Calu3 (cell line): ENCODE results near the gene KCTD20. TPM values are rescaled to one million over a fixed set of nuclear protein-coding genes. Genes with fewer than 3 reads are reported as not detected.

Experiments
- BruUV-seq: library from RNA; stranded (reverse); fragments of 400-500 nt; replicated peaks from 2 replicates; lab custom pipeline; 2021; lab: Mats Ljungman, UMichigan
- CTCF ChIA-PET: fragments of 300-600 bp; sonication (Branson Sonifier 250); formaldehyde crosslinking; loops from one replicate; lab custom pipeline; 2022; ENCODE audit warnings: antibody characterized with exemption; lab: Charles Lee
- DNase-seq: peaks from one replicate; pipeline ENCODE4 v3.0.0; 2022
- H3K27ac Mint-ChIP-seq: one replicate; pipeline ENCODE4 v1.8.0; 2022; ENCODE audit warnings: mixed read lengths; ENCODE audit not compliant: unreplicated experiment
- H3K27me3 Mint-ChIP-seq: one replicate; pipeline ENCODE4 v1.8.0; 2022; ENCODE audit warnings: mixed read lengths; ENCODE audit not compliant: unreplicated experiment
- H3K36me3 Mint-ChIP-seq: one replicate; pipeline ENCODE4 v1.8.0; 2022; ENCODE audit warnings: mild to moderate bottlenecking, moderate library complexity, mixed read lengths; ENCODE audit not compliant: insufficient read depth, unreplicated experiment
- H3K4me1 Mint-ChIP-seq: one replicate; pipeline ENCODE4 v1.8.0; 2022; ENCODE audit warnings: mild to moderate bottlenecking, low read depth, mixed read lengths; ENCODE audit not compliant: unreplicated experiment
- H3K4me3 Mint-ChIP-seq: one replicate; pipeline ENCODE4 v1.8.0; 2022; ENCODE audit warnings: mild to moderate bottlenecking, low read depth, moderate library complexity, mixed read lengths; ENCODE audit not compliant: unreplicated experiment
- H3K9me3 Mint-ChIP-seq: one replicate; pipeline ENCODE4 v1.8.0; 2022; ENCODE audit warnings: low read depth, mixed read lengths; ENCODE audit not compliant: unreplicated experiment
- intact Hi-C: fragments of 100-400 bp; cut with micrococcal nuclease; formaldehyde crosslinking; loops from one replicate; pipeline ENCODE4 v1.10.0; 2022; ENCODE audit not compliant: unreplicated experiment
- total RNA-seq: library from RNA; stranded (reverse); gene quantifications from 2 replicates; pipeline ENCODE4 v1.2.3, GENCODE V29; 2022
- TF ChIP-seq, protein P1 (sequence below): fragments of 200-600 bp; IDR thresholded peaks from one replicate; pipeline ENCODE4 v1.8.0; 2022; ENCODE audit warnings: antibody characterized with exemption; ENCODE audit not compliant: unreplicated experiment

KCTD20 gene
- total RNA-seq, 1 experiment from 2014 or later = 45.1 TPM

DNA sequence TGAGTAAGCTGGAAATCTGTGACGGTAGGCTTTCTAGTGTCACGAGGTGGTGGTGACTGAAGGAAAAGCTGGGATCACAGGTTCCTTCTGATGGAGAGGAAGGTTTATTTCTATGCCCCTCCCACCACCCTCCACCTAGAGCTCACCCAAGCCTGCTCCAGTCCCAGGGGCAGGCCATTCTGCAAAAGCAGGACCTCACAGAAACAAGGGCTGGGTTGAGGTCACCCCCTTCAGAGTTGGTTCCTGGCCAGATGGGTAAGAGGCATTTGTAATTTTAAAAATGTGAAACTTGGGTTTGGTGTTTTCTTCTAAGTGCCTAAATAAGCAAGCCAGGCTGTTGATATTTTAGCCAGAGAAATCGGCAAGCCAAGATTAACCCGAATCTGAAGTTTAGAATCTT lies 46.6 kb downstream of the KCTD20 start:
- H3K27ac Mint-ChIP-seq = no peak overlapping the region
- H3K9me3 Mint-ChIP-seq = no peaks in the 10 kb centered on the region
- intact Hi-C loops = no loop called here
- no peaks in the 10 kb centered on the region for H3K27me3 Mint-ChIP-seq
- peaks cover 46% of the 10 kb centered on the region for H3K36me3 Mint-ChIP-seq
- DNase-seq = no peak
- CTCF ChIA-PET = no interaction called here
- TF ChIP-seq, protein P1, sequence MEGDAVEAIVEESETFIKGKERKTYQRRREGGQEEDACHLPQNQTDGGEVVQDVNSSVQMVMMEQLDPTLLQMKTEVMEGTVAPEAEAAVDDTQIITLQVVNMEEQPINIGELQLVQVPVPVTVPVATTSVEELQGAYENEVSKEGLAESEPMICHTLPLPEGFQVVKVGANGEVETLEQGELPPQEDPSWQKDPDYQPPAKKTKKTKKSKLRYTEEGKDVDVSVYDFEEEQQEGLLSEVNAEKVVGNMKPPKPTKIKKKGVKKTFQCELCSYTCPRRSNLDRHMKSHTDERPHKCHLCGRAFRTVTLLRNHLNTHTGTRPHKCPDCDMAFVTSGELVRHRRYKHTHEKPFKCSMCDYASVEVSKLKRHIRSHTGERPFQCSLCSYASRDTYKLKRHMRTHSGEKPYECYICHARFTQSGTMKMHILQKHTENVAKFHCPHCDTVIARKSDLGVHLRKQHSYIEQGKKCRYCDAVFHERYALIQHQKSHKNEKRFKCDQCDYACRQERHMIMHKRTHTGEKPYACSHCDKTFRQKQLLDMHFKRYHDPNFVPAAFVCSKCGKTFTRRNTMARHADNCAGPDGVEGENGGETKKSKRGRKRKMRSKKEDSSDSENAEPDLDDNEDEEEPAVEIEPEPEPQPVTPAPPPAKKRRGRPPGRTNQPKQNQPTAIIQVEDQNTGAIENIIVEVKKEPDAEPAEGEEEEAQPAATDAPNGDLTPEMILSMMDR = no peak
- BruUV-seq = no TSS peak
- H3K4me1 Mint-ChIP-seq = no peaks in the 10 kb centered on the region
- no peak overlapping the region for H3K4me3 Mint-ChIP-seq

DNA sequence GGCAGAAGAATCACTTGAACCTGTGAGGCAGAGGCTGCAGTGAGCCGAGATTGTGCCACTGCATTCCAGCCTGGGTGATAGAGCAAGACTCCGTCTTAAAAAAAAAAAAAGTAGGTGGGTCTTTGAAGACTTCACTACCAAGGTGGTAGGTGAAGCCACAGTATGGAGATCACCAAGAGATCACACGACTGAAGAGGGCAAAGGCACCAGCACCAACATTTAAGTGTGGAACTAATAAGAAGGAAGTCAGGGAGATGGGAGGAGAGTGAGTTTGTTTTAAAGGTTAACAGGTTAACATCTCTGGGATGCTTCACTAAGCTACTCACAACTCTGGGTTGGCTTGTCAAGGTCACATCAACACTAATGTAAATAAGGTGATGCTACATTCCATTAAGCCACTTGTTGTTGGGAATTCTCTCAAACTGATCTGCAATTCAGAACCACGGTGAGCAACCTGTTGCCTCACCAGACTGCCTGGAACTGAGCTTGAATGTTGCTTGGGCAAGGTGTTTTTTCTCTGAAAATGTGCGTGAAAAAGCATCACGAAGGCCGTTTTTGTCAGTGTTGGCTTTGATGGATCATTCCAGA lies 48.7 kb downstream of the KCTD20 start:
- BruUV-seq = no TSS peak
- Mint-ChIP-seq H3K27me3 (no peaks in the 10 kb centered on the region), H3K4me1 (no peaks in the 10 kb centered on the region), H3K36me3 (peaks cover 48% of the 10 kb centered on the region), H3K4me3 (no peak overlapping the region), H3K9me3 (no peaks in the 10 kb centered on the region), H3K27ac (peak overlapping the region; percentile 28)
- TF ChIP-seq, protein P1 = no peak
- DNase-seq = no peak
- CTCF ChIA-PET = no interaction called here
- intact Hi-C loops = no loop called here

DNA sequence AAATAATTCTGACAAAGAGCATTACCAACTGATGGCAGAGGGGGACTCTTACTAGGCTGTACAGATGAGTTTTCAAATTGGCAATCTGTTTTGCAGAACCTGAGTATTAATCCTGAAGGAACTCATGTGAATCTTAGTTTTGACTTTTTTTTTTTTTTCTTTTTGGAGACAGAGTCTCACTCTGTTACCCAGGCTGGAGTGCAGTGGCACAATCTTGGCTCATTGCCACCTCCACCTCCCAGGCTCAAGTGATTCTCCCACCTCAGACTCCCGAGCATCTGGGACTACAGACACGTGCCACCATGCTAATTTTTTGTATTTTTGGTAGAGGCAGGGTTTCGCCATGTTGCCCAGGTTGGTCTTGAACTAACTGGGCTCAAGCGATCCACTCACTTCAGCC lies 49.3 kb downstream of the KCTD20 start:
- Mint-ChIP-seq H3K36me3 (peaks cover 47% of the 10 kb centered on the region), H3K27me3 (no peaks in the 10 kb centered on the region), H3K9me3 (no peaks in the 10 kb centered on the region), H3K27ac (peak overlapping the region; percentile 28), H3K4me1 (no peaks in the 10 kb centered on the region), H3K4me3 (no peak overlapping the region)
- no TSS peak for BruUV-seq
- CTCF ChIA-PET = no interaction called here
- DNase-seq = no peak
- intact Hi-C loops = no loop called here
- TF ChIP-seq, protein P1 = no peak

DNA sequence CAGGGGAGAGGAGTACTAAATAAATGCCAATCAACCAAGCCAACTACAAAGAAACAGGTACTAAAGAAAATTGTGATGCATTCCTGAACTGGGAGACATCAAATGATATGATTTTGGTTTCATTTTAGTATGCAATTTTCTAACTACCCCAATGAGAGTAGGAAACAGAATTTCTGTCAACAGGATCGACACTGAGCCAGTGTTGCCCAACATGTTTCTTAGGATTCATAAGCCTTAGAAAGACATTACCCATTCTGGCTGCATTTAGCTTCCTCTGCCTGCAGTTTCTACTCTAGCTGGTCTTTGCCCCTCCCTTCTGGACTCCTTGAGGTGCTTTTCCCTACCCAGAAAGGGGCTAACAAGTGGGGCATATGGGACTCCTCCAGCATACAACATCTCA lies 49.8 kb downstream of the KCTD20 start:
- CTCF ChIA-PET = interaction anchor here (0.7 kb wide), 1 partner anchor 721 kb away, joined by 5 read pairs; no protein-coding TSS in a partner anchor
- H3K27me3 Mint-ChIP-seq = no peaks in the 10 kb centered on the region
- H3K27ac Mint-ChIP-seq = no peak overlapping the region
- BruUV-seq = no TSS peak
- H3K36me3 Mint-ChIP-seq = peaks cover 52% of the 10 kb centered on the region
- intact Hi-C loops = no loop called here
- H3K4me3 Mint-ChIP-seq = no peak overlapping the region
- H3K9me3 Mint-ChIP-seq = no peaks in the 10 kb centered on the region
- TF ChIP-seq, protein P1 = no peak
- no peaks in the 10 kb centered on the region for H3K4me1 Mint-ChIP-seq
- DNase-seq = no peak
